ENCODE results near the gene SOAT1.
"Not testable (repeated sequence)": the region's sequence is repeated elsewhere in the genome, so short reads cannot be mapped to it uniquely, and the experiment has no call there.

Gene SOAT1

GRCh38 chr1:179353546-179353945 lies 59.9 kb downstream of the SOAT1 start:
- DNase-seq (ENCODE audit: low spot score): peak; percentile 68

- peak; percentile 55 for DNase-seq (ENCODE audit: low spot score)
Measured at GRCh38 chr1:179361631-179362030, 68.0 kb downstream of the SOAT1 start.

GRCh38 chr1:179365342-179366092 lies 71.9 kb downstream of the SOAT1 start, which contains the start of gene AXDND1:
Gene AXDND1 (plus strand): TSS chr1:179365971. CDS start chr1:179366510, 539 bp downstream.
- peak; percentile 90 for DNase-seq (ENCODE audit: low spot score)

GRCh38 chr1:179366093-179366800 lies 72.7 kb downstream of the SOAT1 start:
- peak; percentile 13 for DNase-seq (ENCODE audit: low spot score)

- DNase-seq (ENCODE audit: low spot score): peak; percentile 65
Measured at GRCh38 chr1:179369751-179370341, 76.2 kb downstream of the SOAT1 start.

- DNase-seq (ENCODE audit: low spot score): no peak
Measured at GRCh38 chr1:179372160-179372559, 78.6 kb downstream of the SOAT1 start.

GRCh38 chr1:179376223-179376622 lies 82.6 kb downstream of the SOAT1 start:
- no peak for DNase-seq (ENCODE audit: low spot score)

- no peak for DNase-seq (ENCODE audit: low spot score)
Measured at GRCh38 chr1:179380299-179380698, 86.7 kb downstream of the SOAT1 start.

GRCh38 chr1:179384027-179384426 lies 90.4 kb downstream of the SOAT1 start:
- no peak for DNase-seq (ENCODE audit: low spot score)

- DNase-seq (ENCODE audit: low spot score): no peak
Measured at GRCh38 chr1:179385510-179385909, 91.9 kb downstream of the SOAT1 start.

GRCh38 chr1:179393721-179394120 lies 100.1 kb downstream of the SOAT1 start:
- no peak for DNase-seq (ENCODE audit: low spot score)

- DNase-seq (ENCODE audit: low spot score): not testable (repeated sequence)
Measured at GRCh38 chr1:179399399-179399798, 105.8 kb downstream of the SOAT1 start.

All from AG08396 (cell line).